ENCODE data around the gene CPXM1.
"Not testable (repeated sequence)": the region's sequence is repeated elsewhere in the genome, so short reads cannot be mapped to it uniquely, and the experiment has no call there.

CPXM1 gene

DNA sequence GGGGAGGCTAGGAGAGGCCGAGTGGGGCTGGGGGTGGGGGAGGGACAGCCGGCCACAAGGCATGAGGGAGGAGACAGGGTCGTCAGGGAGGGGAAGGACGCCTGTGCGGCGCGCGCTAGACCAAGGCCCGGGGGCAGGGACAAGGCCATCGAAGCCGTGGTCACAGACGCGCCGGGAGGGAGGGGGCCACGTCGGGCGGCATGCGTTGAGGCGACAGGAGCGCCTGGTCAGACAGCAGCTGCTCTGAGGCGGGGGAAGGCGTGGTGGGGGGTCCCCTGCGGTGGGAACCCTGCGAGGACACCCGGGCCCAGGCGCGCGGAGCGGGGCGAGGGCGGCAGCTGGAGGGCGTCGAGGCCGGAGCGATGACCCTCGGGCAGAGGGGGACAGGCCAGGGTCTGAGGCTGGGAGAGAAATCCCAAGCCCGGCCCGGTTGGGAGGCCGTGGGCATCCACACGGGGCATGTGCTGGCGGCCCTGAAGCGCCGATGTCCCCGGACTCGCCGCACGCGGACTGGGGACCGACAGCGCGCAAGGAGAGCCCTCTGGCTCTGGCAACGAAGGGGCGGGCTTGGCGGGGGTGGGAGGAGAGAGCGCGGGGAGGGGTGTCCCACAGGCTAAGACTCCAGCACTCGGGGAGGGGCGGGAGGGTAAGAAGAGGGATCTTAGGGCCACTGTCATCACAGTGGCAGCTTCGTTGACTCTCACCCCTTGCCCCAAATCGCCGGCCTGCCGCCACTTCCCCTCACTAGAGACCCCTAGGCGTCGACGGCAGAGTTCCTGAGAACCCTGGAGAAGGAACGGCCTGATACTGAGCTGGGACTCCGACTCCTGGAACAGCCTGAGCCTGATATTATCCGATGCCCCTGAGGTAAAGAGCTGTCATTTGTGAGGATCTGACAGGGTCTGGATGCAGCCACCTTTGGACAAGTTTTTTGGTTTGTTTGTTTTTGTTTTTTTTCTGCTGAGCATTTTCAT, 20.8 kb upstream of the CPXM1 start:
- DNase-seq: no peak

DNA sequence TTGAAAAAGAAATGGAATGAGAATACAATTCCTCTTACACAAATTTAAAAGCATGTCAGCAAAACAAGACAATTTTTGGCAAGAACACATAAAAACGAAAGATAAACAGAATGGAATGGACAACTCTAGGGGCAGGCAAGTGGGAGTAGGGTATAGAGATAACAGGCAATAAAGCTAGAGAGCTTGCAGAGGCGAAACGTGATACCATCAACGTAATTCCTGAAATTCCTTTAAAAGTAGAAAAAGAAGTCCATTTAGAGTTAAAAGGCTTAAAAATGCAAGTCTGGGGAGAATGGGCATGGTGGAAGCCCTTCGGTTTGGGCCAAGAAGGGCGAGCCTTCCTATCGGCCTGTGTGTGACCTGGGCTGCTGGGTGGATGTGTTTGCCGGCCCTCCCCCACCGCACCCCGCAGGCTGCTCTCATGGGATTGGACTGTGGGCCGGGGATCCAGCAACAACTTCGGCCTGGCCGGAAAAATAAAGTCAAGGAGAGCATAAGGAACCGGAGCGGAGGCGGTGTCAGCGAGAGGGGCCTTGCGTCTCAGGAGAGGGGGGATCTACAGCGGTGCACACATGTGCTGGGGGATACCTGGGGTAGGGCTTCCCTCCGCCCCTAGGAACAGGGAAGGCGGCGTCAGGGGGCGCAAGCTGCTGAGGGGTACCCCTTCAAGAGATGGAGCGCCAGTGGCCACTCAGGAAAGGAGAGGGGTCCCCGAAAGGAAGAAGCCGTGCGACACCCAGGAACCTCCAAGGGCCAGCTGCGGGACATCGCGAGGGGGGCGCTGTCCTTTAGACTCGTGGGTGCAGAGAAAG, 19.9 kb upstream of the CPXM1 start:
- peak; percentile 75 for DNase-seq

DNA sequence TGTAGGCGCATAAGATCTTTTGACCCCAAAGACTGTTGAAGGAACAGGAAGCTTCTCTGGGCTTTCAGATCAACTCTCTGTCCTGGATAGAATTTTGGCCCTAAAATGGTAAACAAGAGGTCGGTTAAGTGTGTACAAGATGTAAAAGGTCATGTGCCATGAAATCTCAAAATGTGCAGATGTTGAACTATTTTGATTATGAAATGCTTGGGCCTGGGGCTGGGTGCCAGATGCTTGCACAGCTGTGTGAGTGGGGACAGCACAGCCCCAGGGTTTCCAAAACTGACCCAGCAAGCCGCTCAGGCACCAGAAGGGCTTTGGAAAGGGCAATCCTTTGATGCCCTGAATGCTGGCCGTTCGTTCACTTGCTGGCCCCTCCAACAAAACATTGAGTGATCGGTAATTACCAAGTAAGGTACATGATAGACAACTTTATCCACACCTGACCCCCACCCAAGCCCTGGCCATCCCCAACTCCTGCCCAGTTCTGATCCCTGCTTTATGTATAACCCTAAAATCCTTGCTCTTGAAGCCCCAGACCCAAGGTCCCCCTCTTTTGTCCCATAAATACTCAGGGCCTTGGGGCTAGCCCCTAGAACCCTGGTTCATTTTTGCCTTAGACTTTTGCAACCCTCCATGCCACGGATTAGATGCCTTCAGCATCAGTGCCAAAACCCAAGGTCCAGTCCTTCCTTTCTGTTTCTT, 17.6 kb upstream of the CPXM1 start:
- no peak for DNase-seq

DNA sequence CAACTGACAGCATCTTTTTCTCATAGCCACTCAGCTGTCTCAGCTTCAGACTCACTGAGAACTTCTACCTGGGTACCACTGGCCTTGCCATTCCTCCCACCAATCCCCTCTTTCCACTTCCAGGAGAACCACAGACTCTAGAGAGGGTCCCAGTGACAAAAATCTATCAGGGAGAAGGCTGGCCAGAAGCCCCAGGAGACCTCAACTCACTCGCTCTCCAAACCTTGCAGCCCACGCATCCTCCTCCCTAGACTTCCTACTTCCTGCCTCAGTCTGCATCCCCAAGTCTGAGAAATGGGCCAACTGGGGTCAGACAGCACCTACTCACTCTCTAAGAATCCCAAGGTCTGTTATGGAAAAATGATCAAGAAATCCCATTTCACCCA, 16.9 kb upstream of the CPXM1 start:
- no peak for DNase-seq

DNA sequence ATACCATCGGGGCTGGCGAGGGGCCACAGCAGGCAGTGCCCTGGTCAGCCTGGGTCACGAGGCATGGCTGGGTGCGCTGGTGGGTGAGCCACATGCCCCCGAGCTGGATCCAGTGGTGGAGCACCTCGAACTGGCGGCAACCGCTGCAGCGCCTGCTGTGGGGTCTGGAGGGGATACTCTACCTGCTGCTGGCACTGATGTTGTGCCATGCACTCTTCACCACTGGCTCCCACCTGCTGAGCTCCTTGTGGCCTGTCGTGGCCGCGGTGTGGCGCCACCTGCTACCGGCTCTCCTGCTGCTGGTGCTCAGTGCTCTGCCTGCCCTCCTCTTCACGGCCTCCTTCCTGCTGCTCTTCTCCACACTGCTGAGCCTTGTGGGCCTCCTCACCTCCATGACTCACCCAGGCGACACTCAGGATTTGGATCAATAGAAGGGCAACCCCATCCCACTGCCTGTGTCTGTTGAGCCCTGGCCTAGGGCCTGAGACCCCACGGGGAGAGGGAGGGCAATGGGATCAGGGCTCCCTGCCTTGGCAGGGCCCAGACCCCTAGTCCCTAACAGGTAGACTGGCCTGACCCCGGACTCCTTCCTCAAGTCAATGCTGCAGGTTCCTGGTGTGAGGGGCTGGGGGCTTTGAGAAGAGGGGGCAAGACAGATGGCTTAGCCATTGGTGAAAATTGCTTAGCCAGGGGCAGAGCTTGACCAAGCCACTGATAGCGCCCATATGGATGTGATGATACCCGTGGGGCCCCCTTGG, 16.3 kb upstream of the CPXM1 start:
- DNase-seq: no peak

DNA sequence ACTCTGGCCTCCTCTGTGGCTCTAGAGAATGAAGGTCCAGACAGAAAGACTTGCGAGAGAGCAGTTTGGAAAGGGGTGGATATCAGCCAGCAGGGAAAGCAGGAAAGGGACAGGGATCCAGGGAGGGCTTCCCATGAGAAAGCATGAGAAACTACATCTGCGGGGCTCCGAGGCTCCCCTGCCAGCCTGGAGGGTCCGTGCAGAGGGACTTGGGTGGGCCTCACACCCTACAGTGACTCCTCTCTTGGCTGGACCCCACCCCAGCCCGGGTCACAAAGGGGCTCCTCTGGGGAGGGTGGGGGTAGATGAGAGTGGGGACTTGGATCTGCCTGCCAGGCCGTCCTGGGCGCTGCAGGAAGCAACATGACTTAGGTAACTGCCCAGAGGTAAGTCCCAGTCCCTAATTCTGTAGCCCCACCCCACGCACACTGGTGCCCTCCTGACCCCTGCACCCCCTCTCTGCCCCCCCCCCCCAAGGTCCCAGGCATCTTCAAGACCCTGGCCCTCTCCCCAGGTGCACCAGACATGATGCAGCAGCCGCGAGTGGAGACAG, 15.7 kb upstream of the CPXM1 start, which contains the start of gene TMEM239:
Gene TMEM239, plus strand, starts transcription at position 335 of the 553 bp plus-strand sequence. Its CDS starts 191 bp downstream, at position 526.
- no peak for DNase-seq

DNA sequence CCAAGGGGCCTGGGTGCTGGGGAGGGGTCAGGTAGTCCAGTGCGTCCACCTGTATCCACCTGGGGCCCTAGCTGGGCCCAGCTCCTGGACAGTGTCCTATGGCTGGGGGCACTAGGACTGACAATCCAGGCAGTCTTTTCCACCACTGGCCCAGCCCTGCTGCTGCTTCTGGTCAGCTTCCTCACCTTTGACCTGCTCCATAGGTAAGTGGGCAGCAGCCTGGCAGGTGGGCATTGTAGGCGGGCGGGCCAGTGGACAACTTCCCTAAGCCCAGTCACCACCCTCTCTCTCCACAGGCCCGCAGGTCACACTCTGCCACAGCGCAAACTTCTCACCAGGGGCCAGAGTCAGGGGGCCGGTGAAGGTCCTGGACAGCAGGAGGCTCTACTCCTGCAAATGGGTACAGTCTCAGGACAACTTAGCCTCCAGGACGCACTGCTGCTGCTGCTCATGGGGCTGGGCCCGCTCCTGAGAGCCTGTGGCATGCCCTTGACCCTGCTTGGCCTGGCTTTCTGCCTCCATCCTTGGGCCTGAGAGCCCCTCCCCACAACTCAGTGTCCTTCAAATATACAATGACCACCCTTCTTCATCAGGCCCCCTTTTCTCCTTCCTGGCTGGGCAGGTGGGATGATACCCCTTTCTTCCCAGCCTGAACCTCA, 14.9 kb upstream of the CPXM1 start:
- no peak for DNase-seq

DNA sequence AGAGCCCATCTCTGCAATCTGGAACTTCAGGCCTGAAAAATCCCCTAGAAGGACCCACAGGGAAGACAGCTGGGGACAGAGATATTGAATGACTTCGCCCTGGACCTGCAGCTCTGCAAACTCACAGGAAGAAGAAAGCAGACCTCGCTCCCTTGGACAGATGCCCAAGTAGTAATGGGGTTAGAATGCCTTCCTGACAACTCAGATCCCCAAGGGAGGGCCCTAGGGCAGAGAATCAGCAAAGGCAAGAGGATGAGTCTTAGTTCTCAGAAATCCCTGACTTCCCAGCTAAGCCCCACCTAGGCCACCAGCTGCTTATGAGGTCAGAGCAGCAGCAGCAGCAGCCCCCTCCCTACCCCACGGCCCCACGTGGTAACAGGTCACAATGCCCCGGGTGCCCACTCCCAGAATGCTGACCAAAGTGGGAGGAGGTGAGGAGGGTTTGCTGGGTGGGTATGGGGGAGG, 14.2 kb upstream of the CPXM1 start, which contains the start of gene C20orf141:
Gene C20orf141, plus strand, starts transcription at position 401 of the 465 bp plus-strand sequence. CDS start 198 bp downstream, outside the sequence.
- DNase-seq: peak; percentile 100

DNA sequence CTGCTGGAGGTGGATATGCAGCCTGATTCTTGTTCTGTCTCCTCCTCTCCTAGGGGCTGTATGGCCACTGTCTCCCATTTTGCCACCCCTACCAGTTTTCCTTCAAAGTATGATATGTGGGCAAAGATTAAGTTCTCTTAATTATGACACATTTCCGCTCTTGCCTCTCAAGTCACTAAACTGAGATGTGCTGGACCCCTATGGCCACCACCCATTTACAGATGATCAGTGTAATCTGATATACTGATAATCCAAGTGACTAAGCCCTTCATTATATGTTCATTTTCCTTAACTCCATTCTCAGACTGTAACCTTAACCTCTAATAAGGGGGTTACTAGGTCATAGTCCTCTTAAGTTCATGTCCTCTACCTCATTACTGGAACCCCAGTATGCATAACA, 13.6 kb upstream of the CPXM1 start:
- DNase-seq: no peak

DNA sequence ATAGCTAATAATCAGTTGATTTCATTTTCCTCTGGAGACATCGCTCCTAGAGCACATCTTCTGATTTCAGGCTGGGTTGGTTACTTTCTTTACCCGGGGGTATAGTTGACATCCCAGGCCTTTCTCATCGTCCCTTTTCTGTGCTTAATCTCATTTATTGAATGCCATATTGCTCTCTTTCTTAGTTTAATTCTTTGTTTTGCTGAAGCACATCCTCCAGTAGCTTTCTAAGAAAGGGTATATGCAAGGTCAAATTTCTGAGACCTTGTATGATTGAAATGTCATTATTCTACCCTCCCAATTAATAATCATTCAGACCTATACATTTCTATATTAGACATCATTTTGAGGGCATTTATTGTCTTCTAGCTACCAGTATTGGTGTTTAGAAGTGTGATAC, 11.8 kb upstream of the CPXM1 start:
- no peak for DNase-seq

DNA sequence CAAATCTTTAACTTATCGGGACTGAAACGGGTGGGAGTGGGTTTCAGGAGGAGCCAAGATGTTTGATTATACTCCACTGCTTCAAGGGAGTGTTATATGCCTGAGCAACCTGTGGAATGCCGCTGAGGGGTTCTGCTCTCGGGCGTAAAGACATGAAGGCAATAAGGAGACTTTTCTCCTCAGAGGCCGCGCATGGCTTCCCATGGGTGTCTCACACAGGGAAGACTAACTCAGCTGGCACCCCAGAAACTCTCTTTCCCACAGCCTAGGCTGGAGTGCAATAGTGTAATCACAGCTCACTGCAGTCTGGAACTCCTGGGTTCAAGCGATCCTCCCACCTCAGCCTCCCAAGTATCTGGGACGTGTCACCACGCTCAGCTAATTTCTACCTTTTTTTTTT, 9.3 kb upstream of the CPXM1 start:
- no peak for DNase-seq

DNA sequence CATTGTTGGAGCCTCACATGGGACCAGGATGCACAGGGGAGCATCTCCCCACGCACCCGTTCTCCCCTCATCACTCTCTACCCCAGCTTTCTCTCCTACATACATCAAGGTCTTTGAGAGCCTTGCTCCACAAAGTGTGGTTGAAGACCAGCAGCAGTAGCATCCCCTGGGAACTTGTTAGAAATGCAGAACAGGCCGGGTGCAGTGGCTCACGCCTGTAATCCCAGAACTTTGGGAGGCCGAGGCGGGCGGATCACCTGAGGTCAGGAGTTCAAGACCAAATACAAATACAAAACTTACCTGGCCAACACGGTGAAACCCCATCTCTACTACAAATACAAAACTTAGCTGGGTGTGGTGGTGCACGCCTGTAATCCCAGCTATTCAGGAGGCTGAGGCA, 7.5 kb upstream of the CPXM1 start:
- DNase-seq: not testable (repeated sequence)

DNA sequence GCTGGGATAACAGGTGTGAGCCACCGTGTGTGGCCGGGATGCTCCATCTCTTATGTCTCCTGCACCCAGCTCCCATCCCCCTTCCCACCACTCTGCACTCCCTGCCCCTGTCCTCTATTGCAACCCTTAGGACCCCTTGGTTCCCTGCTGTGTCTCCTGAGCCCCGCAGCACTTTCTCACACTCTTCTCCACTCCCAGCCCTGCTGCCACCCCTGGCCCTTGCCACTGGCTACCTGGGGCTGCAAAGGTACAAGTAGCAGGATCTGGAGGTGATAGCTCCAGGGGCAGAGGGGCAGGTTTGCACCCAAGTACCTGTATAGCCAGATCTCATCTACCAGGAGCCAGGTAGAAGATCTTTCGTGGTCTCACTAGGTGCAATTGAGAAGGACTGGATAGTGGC, 6.6 kb upstream of the CPXM1 start:
- no peak for DNase-seq

DNA sequence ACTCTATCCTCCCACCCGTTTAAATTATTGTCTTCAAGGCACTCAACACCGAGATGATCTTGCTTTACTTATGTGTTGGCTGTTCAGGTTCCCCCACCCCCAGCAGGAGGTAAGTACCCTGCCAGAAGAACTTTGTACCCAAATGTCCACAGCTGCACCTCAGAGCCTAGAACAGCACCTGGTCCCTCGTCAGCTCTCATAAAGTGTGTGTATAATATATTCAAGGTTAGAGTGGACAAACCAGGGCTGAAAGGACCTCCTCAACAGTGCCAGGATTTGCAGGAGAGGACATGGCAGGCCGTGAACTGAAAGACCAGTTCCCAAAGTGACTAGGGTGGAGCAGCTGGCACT, 5.9 kb upstream of the CPXM1 start:
- no peak for DNase-seq

DNA sequence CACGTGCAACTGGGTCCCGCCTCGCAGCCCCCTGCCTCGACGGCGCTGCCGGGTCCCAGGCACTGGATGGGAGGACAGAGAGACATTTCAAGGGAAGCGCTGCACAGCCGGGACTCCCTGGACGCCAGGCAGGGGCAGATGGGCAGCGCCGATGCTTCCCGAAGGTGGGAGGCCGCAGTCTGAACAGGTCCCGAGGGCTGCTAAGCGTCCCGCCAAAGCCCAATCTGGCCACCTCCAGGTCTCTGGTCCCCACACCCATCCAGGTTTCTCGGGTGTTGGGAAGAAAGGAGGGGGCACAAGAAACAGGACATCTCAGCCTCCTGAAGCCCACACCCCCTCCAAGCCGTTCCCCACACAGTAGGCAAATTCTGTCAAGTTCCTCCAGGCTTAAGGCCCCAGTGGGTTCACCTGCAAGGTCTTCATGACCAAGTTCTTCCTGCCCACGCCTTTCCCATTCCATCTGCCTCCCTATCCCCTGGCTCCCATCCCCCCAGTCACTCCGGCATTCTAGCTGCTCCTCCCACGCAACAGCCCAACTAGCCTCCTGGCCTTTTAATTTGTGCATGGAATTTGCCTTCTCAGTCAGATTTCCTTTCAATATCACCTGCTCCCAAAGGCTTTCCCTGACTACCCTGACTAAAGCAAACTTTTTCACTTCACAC, 5.4 kb upstream of the CPXM1 start:
- no peak for DNase-seq

DNA sequence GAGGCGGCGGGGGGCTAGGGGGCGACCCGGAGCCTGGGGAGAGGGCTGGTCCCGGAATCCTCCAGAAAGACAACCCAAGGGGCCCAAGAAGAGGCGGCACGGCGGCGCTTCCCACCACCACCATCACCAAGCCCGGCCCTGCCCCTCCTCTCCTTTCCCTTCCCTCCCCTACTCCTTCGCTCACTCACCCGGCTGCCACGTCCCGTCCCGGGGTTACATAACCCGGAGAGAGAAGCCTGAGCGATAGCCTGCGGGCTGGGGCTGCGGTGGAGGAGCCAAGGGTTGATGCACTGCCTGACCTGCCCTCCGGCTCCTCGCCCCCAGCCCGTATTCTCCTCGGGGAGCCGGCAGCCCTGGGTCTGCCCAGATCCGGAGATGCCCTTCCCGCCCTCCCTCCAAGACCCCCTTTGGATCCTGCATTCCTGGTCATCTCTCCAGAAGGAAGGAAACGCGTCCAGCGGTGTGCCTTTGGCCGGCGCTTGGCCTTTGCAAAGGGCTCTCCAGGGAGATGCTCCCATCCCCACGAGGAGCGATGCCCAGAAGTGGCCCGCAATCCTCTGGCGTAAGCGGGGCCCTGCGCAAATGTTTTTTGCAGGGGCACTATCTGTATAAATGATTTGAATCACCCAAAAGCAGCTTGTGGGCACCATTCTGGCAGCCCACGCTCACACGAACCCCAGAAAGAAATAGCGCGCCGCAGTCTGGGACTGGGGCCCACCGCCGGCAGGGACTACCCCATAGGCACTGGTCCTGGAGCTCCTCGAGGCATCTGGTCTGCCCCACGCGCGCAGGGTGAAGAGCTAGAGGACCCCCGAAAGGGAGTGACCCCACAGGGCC, 4.6 kb upstream of the CPXM1 start:
- DNase-seq: no peak

DNA sequence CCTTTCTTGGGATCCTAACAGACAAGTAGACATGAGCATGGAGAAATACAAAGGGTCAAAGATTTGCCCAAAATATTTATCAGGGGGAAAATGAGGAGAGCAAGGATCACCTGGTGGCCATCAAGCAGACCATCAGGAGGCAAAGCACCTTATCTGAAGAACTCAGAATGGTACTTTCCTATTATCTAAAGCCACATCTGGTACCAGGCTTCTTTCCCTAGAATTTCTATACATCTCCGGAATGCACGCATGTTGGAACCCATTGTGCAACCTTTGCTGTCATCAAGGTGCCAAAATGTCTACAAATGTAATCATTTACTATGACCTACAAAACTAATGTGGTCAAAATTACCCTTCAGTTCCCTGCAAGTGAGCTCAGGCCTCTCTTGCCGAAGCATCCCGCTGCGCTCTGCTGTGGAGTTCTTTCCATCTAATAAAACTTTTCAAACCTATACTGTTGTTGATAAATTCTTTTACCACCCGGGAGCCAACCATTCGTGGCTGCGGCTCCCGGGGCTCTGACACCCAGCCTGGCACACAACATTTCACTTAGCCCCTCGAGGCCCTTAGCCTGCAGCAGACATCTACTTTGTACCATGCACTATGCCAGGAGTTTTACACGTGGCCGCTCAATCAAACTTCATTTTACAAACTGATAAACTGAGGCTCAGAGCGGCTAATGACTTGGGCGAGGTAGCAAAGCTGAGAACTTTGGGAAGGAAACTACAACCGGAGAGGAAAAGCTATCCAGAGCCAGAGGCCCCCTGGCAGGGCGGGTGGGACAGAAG, 3.8 kb upstream of the CPXM1 start:
- DNase-seq: no peak

DNA sequence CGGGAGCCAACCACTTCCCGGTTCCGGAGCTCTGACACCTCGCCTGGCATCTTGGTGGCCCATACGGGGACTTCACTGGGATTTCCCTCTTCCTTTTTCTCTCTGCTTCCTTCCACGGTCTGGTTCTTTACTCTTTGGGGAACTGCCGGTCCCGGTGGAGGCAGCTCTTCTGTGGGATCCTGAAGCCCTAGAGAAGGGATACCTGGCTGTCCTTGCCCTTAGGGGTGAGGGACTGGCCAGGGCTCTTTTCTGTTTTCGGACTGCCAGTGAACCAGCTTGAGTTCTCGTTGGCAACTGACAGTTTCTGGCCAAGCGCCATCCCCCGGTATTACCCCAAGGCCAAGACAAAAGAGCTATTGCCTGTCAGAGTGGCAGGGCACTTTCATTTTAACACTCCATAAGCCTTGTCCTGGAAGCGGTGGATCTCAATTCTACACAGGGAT, 880 bp upstream of the CPXM1 start:
- no peak for DNase-seq
